Parietal lobe (tissue), 2 donors: ENCODE results near the gene TLNRD1. TPM values are rescaled to one million over a fixed set of nuclear protein-coding genes. Genes with fewer than 3 reads are reported as not detected.

Experiments used
- small RNA-seq: library from RNA; depleted of rRNA; stranded (forward); fragments of <200 nt; gene quantifications from one replicate; pipeline ENCODE3, GENCODE V24; 2014; ENCODE audit warnings: low replicate concordance
- total RNA-seq: library from RNA; depleted of rRNA; stranded (reverse); fragments of >200 nt; gene quantifications from one replicate; pipeline ENCODE4 v1.2.3, GENCODE V29; 2014

The TLNRD1 gene
- total RNA-seq = 13.8 TPM

DNA sequence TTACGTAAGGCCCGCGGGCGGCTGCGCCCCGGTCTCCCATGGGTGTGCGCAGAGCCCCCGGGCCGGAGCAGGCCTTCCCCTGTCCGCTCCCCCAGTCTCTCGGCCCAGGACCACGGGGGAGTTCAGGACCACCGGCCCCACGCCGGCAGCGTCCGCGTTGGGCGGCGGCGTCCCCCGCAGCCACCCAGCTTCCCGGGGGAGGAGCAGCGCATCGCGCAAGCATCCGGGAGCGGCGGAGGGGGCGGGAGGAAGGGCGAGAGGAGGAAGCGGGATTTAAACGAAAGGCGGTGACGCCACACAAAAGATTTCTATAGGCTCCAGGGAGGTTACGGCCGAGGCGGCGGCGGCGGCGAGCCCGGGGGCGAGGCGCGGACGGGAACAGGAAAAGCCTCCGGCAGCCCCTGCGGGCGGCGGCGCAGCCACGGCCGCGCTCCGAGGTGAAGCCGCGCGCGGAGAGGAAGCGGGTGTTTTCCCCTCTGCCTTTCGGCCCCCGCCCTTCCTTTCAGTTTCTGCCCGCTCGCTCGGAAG lies at the start of gene TLNRD1:
TLNRD1 (plus strand) TSS at position 300 of the 528 bp plus-strand sequence. CDS start 1,349 bp downstream, outside the sequence.

DNA sequence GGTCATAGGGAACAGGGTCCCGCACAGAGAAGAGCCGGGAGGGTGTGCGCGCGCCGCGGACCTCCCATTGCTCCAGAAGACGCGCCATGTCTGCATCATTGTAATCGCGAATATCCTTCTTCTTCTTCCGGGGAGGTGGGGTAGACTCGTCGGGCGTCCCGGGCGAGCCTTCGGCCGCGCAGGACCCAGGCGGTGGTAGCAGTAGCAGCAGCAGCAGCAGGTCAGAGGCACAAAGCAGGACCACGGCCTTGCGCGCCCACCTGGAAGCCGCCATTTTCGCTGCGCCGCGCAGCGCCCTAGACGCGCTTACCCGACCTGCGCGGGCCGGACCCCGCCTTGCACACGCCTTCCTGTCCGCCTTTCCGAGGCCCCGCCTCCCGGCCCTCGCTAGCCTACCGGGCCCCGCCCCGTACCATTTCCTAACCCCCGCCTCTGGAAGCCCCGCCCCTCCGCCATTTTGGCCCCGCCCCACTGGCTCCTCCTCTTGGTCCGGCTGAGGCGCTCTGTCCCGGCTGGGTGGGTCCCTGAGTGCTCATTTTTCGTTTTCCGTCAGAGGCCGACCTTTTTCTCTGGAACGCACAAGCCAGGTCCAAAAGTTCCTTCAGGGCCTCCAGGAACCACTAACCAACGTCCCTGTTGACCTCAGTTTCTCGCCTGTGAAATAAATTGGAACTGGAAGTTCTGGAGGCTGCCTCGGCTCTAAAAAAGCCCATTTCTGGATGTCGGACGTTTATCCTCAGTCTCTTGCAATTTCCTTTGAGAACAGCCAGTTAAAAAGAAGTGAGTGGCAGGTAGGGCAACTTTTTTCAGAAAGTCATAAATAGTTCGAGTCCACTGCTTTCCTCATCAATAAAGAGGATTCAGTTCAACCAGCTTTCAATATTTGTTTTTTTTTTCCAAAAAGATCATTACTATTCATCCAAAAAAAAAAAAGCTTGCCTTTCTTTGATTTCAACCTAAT lies 10.9 kb upstream of the TLNRD1 start, which contains the start of gene MESD:
MESD (minus strand) TSS at position 302 of the 961 bp plus-strand sequence; CDS start at position 274, 28 bp downstream.

Small RNA genes lying within 50 kb of the gene (small RNA-seq; reads per million reads assigned to genes)
- not detected for gene MIR4514

Other genes with a start within 250 kb of the TLNRD1 start
- gene CEMIP, start 221.6 kb upstream of the TLNRD1 start, total RNA-seq = 1.6 TPM
- 25.7 TPM for gene MESD, start 11.1 kb upstream of the TLNRD1 start, total RNA-seq
- gene CFAP161, start 133.3 kb downstream of the TLNRD1 start, total RNA-seq = 3.4 TPM
- 1.3 TPM for gene IL16, start 196.0 kb downstream of the TLNRD1 start, total RNA-seq